HEK293 (cell line): ENCODE measurements around the gene CCNA2.

ENCODE experiments used
- AEBP2 ChIP-seq: fragments of 450-650 bp; formaldehyde crosslinking; IDR thresholded peaks from 2 replicates; pipeline ENCODE4 v1.5.1; 2016; ENCODE audit warnings: missing biosample characterization, missing genetic modification characterization, borderline replicate concordance
- GLIS2 ChIP-seq: fragments of 450-650 bp; formaldehyde crosslinking; IDR thresholded peaks from 2 replicates; pipeline ENCODE4 v1.5.1; 2016; ENCODE audit warnings: missing biosample characterization, missing genetic modification characterization
- HOXA7 ChIP-seq: sonication (generic); formaldehyde crosslinking; IDR thresholded peaks from 2 replicates; pipeline ENCODE4 v1.8.1; 2022; ENCODE audit warnings: missing genetic modification reagents, borderline replicate concordance
- HOXD13 ChIP-seq: sonication (generic); formaldehyde crosslinking; IDR thresholded peaks from 2 replicates; pipeline ENCODE4 v1.8.0; 2022; ENCODE audit warnings: missing genetic modification reagents, borderline replicate concordance
- WT1 ChIP-seq: fragments of 450-650 bp; formaldehyde crosslinking; IDR thresholded peaks from 2 replicates; pipeline ENCODE4 v1.5.1; 2016; ENCODE audit warnings: missing biosample characterization, missing genetic modification characterization
- ZBTB10 ChIP-seq: fragments of 450-650 bp; formaldehyde crosslinking; IDR thresholded peaks from 2 replicates; pipeline ENCODE4 v1.5.1; 2016; ENCODE audit warnings: missing biosample characterization, missing genetic modification characterization
- ZBTB20 ChIP-seq: fragments of 450-650 bp; formaldehyde crosslinking; IDR thresholded peaks from 2 replicates; pipeline ENCODE4 v1.5.1; 2016; ENCODE audit warnings: missing biosample characterization, missing genetic modification characterization
- ZFP37 ChIP-seq: fragments of 450-650 bp; formaldehyde crosslinking; IDR thresholded peaks from 2 replicates; pipeline ENCODE4 v1.5.1; 2016; ENCODE audit warnings: missing biosample characterization, missing genetic modification characterization
- ZNF175 ChIP-seq: fragments of 450-650 bp; formaldehyde crosslinking; IDR thresholded peaks from 2 replicates; pipeline ENCODE4 v1.5.1; 2016; ENCODE audit warnings: missing biosample characterization, missing genetic modification characterization
- ZNF23 ChIP-seq: fragments of 450-650 bp; formaldehyde crosslinking; IDR thresholded peaks from 2 replicates; pipeline ENCODE4 v1.5.1; 2016; ENCODE audit warnings: missing biosample characterization, missing genetic modification characterization, borderline replicate concordance
- ZNF24 ChIP-seq: fragments of 450-650 bp; formaldehyde crosslinking; IDR thresholded peaks from 2 replicates; pipeline ENCODE4 v1.5.1; 2016; ENCODE audit warnings: missing biosample characterization, missing genetic modification characterization
- ZNF335 ChIP-seq: fragments of 450-650 bp; formaldehyde crosslinking; conservative IDR thresholded peaks from 2 replicates; pipeline ENCODE4 v1.5.1; 2016; ENCODE audit warnings: missing biosample characterization, missing genetic modification characterization
- ZNF350 ChIP-seq: fragments of 450-650 bp; formaldehyde crosslinking; IDR thresholded peaks from 2 replicates; pipeline ENCODE4 v1.5.0; 2017; ENCODE audit warnings: missing biosample characterization, mild to moderate bottlenecking, missing genetic modification characterization
- ZNF555 ChIP-seq: fragments of 450-650 bp; formaldehyde crosslinking; conservative IDR thresholded peaks from 2 replicates; pipeline ENCODE4 v1.5.1; 2017; ENCODE audit warnings: missing biosample characterization, mild to moderate bottlenecking, missing genetic modification characterization, inconsistent platforms
- ZNF571 ChIP-seq: fragments of 450-650 bp; formaldehyde crosslinking; IDR thresholded peaks from 2 replicates; pipeline ENCODE4 v1.5.0; 2017; ENCODE audit warnings: missing biosample characterization, missing genetic modification characterization
- ZNF629 ChIP-seq: fragments of 450-650 bp; formaldehyde crosslinking; IDR thresholded peaks from 2 replicates; pipeline ENCODE4 v1.5.1; 2017; ENCODE audit warnings: missing biosample characterization, missing genetic modification characterization
- ZNF704 ChIP-seq: fragments of 450-650 bp; formaldehyde crosslinking; IDR thresholded peaks from 2 replicates; pipeline ENCODE4 v1.5.1; 2016; ENCODE audit warnings: missing biosample characterization, missing genetic modification characterization
- ZNF707 ChIP-seq: fragments of 450-650 bp; formaldehyde crosslinking; IDR thresholded peaks from 2 replicates; pipeline ENCODE4 v1.5.1; 2016; ENCODE audit warnings: missing biosample characterization, missing genetic modification characterization
- ZNF776 ChIP-seq: fragments of 450-650 bp; formaldehyde crosslinking; IDR thresholded peaks from 2 replicates; pipeline ENCODE4 v1.5.0; 2017; ENCODE audit warnings: missing biosample characterization, missing genetic modification characterization, borderline replicate concordance
- ZNF777 ChIP-seq: fragments of 450-650 bp; formaldehyde crosslinking; IDR thresholded peaks from 2 replicates; pipeline ENCODE4 v1.5.1; 2017; ENCODE audit warnings: missing biosample characterization, missing genetic modification characterization, borderline replicate concordance
- ZNF837 ChIP-seq: fragments of 450-650 bp; formaldehyde crosslinking; IDR thresholded peaks from 2 replicates; pipeline ENCODE4 v1.5.1; 2016; ENCODE audit warnings: missing biosample characterization, missing genetic modification characterization
- TF ChIP-seq, protein P1 (sequence below): fragments of 450-650 bp; formaldehyde crosslinking; IDR thresholded peaks from 2 replicates; pipeline ENCODE4 v1.5.1; 2016; ENCODE audit warnings: missing biosample characterization, missing genetic modification characterization
- TF ChIP-seq, protein P2 (sequence below): fragments of 450-650 bp; formaldehyde crosslinking; optimal IDR thresholded peaks from 2 replicates; pipeline ENCODE3; 2016; ENCODE audit warnings: missing biosample characterization, mild to moderate bottlenecking, missing genetic modification characterization
- TF ChIP-seq, protein P3 (sequence below): sonication (generic); formaldehyde crosslinking; IDR thresholded peaks from 2 replicates; pipeline ENCODE4 v1.8.1; 2022; ENCODE audit warnings: mild to moderate bottlenecking, moderate library complexity, missing genetic modification reagents
- TF ChIP-seq, protein P4 (sequence below): fragments of 450-650 bp; formaldehyde crosslinking; IDR thresholded peaks from 2 replicates; pipeline ENCODE4 v1.5.1; 2017; ENCODE audit warnings: missing biosample characterization, missing genetic modification characterization
- TF ChIP-seq, protein P5 (sequence below): fragments of 450-650 bp; formaldehyde crosslinking; IDR thresholded peaks from 2 replicates; pipeline ENCODE4 v1.5.1; 2016; ENCODE audit warnings: missing biosample characterization, missing genetic modification characterization

CCNA2 gene

GRCh38 chr4:121800961-121801714 lies 22.5 kb downstream of the CCNA2 start, which contains the start of gene EXOSC9 (continued):
- no peak for TF ChIP-seq AEBP2 (tag by site-specific recombination)
- TF ChIP-seq, protein P1, sequence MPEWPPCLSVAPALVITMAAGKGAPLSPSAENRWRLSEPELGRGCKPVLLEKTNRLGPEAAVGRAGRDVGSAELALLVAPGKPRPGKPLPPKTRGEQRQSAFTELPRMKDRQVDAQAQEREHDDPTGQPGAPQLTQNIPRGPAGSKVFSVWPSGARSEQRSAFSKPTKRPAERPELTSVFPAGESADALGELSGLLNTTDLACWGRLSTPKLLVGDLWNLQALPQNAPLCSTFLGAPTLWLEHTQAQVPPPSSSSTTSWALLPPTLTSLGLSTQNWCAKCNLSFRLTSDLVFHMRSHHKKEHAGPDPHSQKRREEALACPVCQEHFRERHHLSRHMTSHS: no peak
- no peak for TF ChIP-seq ZNF776
- peak; percentile 59; the same call in 1 of the 2 replicates for TF ChIP-seq ZNF24 (tag by site-specific recombination)
- 0 out of 2 replicates have a peak, but pooled peaks have one; percentile 23 for TF ChIP-seq GLIS2 (tag by site-specific recombination)
- TF ChIP-seq ZBTB20 (tag by site-specific recombination): peak; percentile 78
- no peak for TF ChIP-seq ZNF837 (tag by site-specific recombination)
- TF ChIP-seq ZNF350 (tag by site-specific recombination): no peak
- no peak for TF ChIP-seq ZNF704 (tag by site-specific recombination)
- no peak for TF ChIP-seq ZNF571 (tag by site-specific recombination)
- TF ChIP-seq, protein P2, sequence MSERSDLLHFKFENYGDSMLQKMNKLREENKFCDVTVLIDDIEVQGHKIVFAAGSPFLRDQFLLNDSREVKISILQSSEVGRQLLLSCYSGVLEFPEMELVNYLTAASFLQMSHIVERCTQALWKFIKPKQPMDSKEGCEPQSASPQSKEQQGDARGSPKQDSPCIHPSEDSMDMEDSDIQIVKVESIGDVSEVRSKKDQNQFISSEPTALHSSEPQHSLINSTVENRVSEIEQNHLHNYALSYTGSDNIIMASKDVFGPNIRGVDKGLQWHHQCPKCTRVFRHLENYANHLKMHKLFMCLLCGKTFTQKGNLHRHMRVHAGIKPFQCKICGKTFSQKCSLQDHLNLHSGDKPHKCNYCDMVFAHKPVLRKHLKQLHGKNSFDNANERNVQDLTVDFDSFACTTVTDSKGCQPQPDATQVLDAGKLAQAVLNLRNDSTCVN (tag by site-specific recombination): peak; percentile 81
- TF ChIP-seq ZBTB10 (tag by site-specific recombination): peak; percentile 27; the same call in 1 of the 2 replicates
- no peak for TF ChIP-seq ZNF23
- no peak for TF ChIP-seq WT1
- TF ChIP-seq HOXA7 (CRISPR knock-in tag): no peak
- TF ChIP-seq ZNF777 (tag by site-specific recombination): no peak
- no peak for TF ChIP-seq ZNF707
- no peak for TF ChIP-seq HOXD13 (CRISPR knock-in tag)
- TF ChIP-seq ZNF629 (tag by site-specific recombination): peak; percentile 72
- peak; percentile 42; the same call in 1 of the 2 replicates for TF ChIP-seq ZFP37 (tag by site-specific recombination)
- TF ChIP-seq, protein P3, sequence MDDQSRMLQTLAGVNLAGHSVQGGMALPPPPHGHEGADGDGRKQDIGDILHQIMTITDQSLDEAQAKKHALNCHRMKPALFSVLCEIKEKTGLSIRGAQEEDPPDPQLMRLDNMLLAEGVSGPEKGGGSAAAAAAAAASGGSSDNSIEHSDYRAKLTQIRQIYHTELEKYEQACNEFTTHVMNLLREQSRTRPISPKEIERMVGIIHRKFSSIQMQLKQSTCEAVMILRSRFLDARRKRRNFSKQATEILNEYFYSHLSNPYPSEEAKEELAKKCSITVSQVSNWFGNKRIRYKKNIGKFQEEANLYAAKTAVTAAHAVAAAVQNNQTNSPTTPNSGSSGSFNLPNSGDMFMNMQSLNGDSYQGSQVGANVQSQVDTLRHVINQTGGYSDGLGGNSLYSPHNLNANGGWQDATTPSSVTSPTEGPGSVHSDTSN: no peak
- TF ChIP-seq ZNF335 (tag by site-specific recombination): peak; percentile 76
- TF ChIP-seq, protein P4, sequence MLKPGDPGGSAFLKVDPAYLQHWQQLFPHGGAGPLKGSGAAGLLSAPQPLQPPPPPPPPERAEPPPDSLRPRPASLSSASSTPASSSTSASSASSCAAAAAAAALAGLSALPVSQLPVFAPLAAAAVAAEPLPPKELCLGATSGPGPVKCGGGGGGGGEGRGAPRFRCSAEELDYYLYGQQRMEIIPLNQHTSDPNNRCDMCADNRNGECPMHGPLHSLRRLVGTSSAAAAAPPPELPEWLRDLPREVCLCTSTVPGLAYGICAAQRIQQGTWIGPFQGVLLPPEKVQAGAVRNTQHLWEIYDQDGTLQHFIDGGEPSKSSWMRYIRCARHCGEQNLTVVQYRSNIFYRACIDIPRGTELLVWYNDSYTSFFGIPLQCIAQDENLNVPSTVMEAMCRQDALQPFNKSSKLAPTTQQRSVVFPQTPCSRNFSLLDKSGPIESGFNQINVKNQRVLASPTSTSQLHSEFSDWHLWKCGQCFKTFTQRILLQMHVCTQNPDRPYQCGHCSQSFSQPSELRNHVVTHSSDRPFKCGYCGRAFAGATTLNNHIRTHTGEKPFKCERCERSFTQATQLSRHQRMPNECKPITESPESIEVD (tag by site-specific recombination): no peak
- no peak for TF ChIP-seq ZNF555 (tag by site-specific recombination)
- TF ChIP-seq, protein P5, sequence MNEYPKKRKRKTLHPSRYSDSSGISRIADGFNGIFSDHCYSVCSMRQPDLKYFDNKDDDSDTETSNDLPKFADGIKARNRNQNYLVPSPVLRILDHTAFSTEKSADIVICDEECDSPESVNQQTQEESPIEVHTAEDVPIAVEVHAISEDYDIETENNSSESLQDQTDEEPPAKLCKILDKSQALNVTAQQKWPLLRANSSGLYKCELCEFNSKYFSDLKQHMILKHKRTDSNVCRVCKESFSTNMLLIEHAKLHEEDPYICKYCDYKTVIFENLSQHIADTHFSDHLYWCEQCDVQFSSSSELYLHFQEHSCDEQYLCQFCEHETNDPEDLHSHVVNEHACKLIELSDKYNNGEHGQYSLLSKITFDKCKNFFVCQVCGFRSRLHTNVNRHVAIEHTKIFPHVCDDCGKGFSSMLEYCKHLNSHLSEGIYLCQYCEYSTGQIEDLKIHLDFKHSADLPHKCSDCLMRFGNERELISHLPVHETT: no peak; the same call in 1 of the 2 replicates
- TF ChIP-seq ZNF175 (tag by site-specific recombination): no peak
